Panc1 (cell line): Measurements from ENCODE around the gene OR2M2. TPM values are rescaled to one million over a fixed set of nuclear protein-coding genes. Genes with fewer than 3 reads are reported as not detected.

ENCODE experiments used
- ATAC-seq: fragments of 200-7000 bp; cut with Tn5 transposase; 2 replicates; pipeline ENCODE4 v1.9.1; 2020; ENCODE audit warnings: mild to moderate bottlenecking, moderate library complexity
- BruUV-seq: library from RNA; stranded (reverse); fragments of 400-500 nt; replicated peaks from 2 replicates; lab custom pipeline; 2021; lab: Mats Ljungman, UMichigan
- CTCF ChIA-PET: fragments of 300-600 bp; sonication (Branson Sonifier 250); formaldehyde crosslinking; loops from one replicate; lab custom pipeline; 2022; ENCODE audit warnings: antibody characterized with exemption; lab: Charles Lee
- POLR2A ChIA-PET: fragments of 300-600 bp; sonication (Branson Sonifier 250); formaldehyde crosslinking; loops from one replicate; lab custom pipeline; 2022; ENCODE audit warnings: antibody characterized with exemption; lab: Charles Lee
- DNase-seq: peaks from one replicate; pipeline ENCODE4 v3.0.0-alpha.2; 2010; ENCODE audit warnings: low read depth, low spot score
- H3K27ac ChIP-seq: 2 replicates; pipeline ENCODE4 v1.5.1; 2011; ENCODE audit warnings: mild to moderate bottlenecking, low read length, inconsistent platforms
- H3K27me3 ChIP-seq: fragments of 200-500 bp; sonication (Bioruptor generic); 2 replicates; pipeline ENCODE4 v1.6.0; 2014; ENCODE audit warnings: low read length, inconsistent platforms; ENCODE audit not compliant: control insufficient read depth, insufficient read depth
- H3K36me3 ChIP-seq: fragments of 200-500 bp; sonication (Bioruptor generic); 2 replicates; pipeline ENCODE4 v1.5.1; 2014; ENCODE audit warnings: inconsistent platforms, mild to moderate bottlenecking, low read length, moderate library complexity; ENCODE audit not compliant: control insufficient read depth, insufficient read depth
- H3K4me1 ChIP-seq: 2 replicates; pipeline ENCODE4 v1.5.1; 2011; ENCODE audit warnings: inconsistent platforms, mild to moderate bottlenecking, low read length, moderate library complexity; ENCODE audit not compliant: control insufficient read depth, insufficient read depth
- H3K4me3 ChIP-seq, 2 experiments: 2 replicates each; pipeline ENCODE4 v1.5.1; 2011 to 2012; ENCODE audit warnings: low read depth in 2 of 2, low read length in 2 of 2, mild to moderate bottlenecking in 2 of 2, inconsistent platforms in 1 of 2, moderate library complexity in 1 of 2
- H3K9me3 ChIP-seq: fragments of 200-500 bp; sonication (Bioruptor generic); 2 replicates; pipeline ENCODE4 v1.5.1; 2014; ENCODE audit warnings: low read depth, mild to moderate bottlenecking, inconsistent platforms, low read length, moderate library complexity; ENCODE audit not compliant: control insufficient read depth, insufficient read depth
- CTCF ChIP-seq: fragments of 450-650 bp; IDR thresholded peaks from 2 replicates; pipeline ENCODE4 v1.5.1; 2017; ENCODE audit warnings: mild to moderate bottlenecking
- POLR2AphosphoS5 ChIP-seq: IDR thresholded peaks from 2 replicates; pipeline ENCODE4 v1.6.1; 2012; ENCODE audit warnings: mild to moderate bottlenecking, low read depth, low read length, moderate library complexity
- SIN3A ChIP-seq: IDR thresholded peaks from 2 replicates; pipeline ENCODE4 v1.6.1; 2012; ENCODE audit warnings: low read depth, mild to moderate bottlenecking, low read length, moderate library complexity, borderline replicate concordance; ENCODE audit not compliant: insufficient read depth
- TCF7L2 ChIP-seq: IDR thresholded peaks from 2 replicates; pipeline ENCODE4 v1.6.1; 2011; ENCODE audit warnings: mild to moderate bottlenecking, low read depth, low read length, inconsistent platforms
- in situ Hi-C: cut with HindIII; loops from 2 replicates; pipeline ENCODE4 v1.10.0; 2016; ENCODE audit warnings: low sequenced_read_pairs, low pct_unique_long_range_greater_than_20kb
- intact Hi-C: fragments of 100-400 bp; cut with micrococcal nuclease; formaldehyde crosslinking; loops from one replicate; pipeline ENCODE4 v1.10.0; 2022; ENCODE audit not compliant: unreplicated experiment
- total RNA-seq: library from RNA; stranded (reverse); gene quantifications from one replicate; pipeline ENCODE4 v1.2.1, GENCODE V29; 2021; ENCODE audit not compliant: unreplicated experiment
- TF ChIP-seq, protein P1 (sequence below), 2 experiments: IDR thresholded peaks; 2 replicates each; pipeline ENCODE4 v1.6.1; 2011 to 2012; ENCODE audit warnings: low read depth in 2 of 2, control low read depth in 1 of 2, low read length in 1 of 2, mild to moderate bottlenecking in 1 of 2, moderate library complexity in 1 of 2; ENCODE audit not compliant: insufficient read depth in 1 of 2

OR2M2 gene
- total RNA-seq, 1 experiment from 2014 or later, result not detected

GRCh38 chr1:248183996-248184395 is 9.4 kb downstream of the OR2M2 start:
- no TSS peak for BruUV-seq
- ChIA-PET POLR2A (no interaction called here), CTCF (no interaction called here)
- Histone ChIP-seq H3K36me3 (no peaks in the 10 kb centered on the region), H3K27ac (no peak overlapping the region), H3K4me1 (no peaks in the 10 kb centered on the region), H3K9me3 (no peaks in the 10 kb centered on the region), H3K27me3 (no peaks in the 10 kb centered on the region), H3K4me3 (no peak overlapping the region)
- TF ChIP-seq CTCF (no peak), TCF7L2 (no peak), SIN3A (no peak), POLR2AphosphoS5 (no peak)
- TF ChIP-seq, protein P1, sequence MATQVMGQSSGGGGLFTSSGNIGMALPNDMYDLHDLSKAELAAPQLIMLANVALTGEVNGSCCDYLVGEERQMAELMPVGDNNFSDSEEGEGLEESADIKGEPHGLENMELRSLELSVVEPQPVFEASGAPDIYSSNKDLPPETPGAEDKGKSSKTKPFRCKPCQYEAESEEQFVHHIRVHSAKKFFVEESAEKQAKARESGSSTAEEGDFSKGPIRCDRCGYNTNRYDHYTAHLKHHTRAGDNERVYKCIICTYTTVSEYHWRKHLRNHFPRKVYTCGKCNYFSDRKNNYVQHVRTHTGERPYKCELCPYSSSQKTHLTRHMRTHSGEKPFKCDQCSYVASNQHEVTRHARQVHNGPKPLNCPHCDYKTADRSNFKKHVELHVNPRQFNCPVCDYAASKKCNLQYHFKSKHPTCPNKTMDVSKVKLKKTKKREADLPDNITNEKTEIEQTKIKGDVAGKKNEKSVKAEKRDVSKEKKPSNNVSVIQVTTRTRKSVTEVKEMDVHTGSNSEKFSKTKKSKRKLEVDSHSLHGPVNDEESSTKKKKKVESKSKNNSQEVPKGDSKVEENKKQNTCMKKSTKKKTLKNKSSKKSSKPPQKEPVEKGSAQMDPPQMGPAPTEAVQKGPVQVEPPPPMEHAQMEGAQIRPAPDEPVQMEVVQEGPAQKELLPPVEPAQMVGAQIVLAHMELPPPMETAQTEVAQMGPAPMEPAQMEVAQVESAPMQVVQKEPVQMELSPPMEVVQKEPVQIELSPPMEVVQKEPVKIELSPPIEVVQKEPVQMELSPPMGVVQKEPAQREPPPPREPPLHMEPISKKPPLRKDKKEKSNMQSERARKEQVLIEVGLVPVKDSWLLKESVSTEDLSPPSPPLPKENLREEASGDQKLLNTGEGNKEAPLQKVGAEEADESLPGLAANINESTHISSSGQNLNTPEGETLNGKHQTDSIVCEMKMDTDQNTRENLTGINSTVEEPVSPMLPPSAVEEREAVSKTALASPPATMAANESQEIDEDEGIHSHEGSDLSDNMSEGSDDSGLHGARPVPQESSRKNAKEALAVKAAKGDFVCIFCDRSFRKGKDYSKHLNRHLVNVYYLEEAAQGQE (IDR thresholded peaks at IDR 0.05; ENCODE audit: insufficient read depth in 1 of 2, low read depth in 2 of 2, low read length in 1 of 2), result no peak
- no peak for ATAC-seq
- intact Hi-C loops, result no loop called here
- in situ Hi-C loops, result no loop called here
- DNase-seq, result no peak

- ChIA-PET CTCF (no interaction called here), POLR2A (no interaction called here)
- intact Hi-C loops, result no loop called here
- no peak for TF ChIP-seq TCF7L2
- TF ChIP-seq, protein P1 (IDR thresholded peaks at IDR 0.05; ENCODE audit: insufficient read depth in 1 of 2, low read depth in 2 of 2, low read length in 1 of 2), result no peak
- no peak for TF ChIP-seq POLR2AphosphoS5
- no peak for TF ChIP-seq CTCF
- no peak for TF ChIP-seq SIN3A
- no peak overlapping the region for H3K27ac ChIP-seq
- H3K36me3 ChIP-seq, result no peaks in the 10 kb centered on the region
- no peaks in the 10 kb centered on the region for H3K4me1 ChIP-seq
- H3K27me3 ChIP-seq, result no peaks in the 10 kb centered on the region
- no peak for ATAC-seq
- H3K4me3 ChIP-seq, result no peak overlapping the region
- in situ Hi-C loops, result no loop called here
- no peaks in the 10 kb centered on the region for H3K9me3 ChIP-seq
- no TSS peak for BruUV-seq
- no peak for DNase-seq
Observed at GRCh38 chr1:248187363-248187762, 12.7 kb downstream of the OR2M2 start.
